Naive thymus-derived CD8-positive, alpha-beta T cell (primary cell): Measurements from ENCODE around the gene PDE1C. TPM values are rescaled to one million over a fixed set of nuclear protein-coding genes. Genes with fewer than 3 reads are reported as not detected.

Experiments used
- ATAC-seq, 2 donors: fragments of 150-1000 bp; cut with Tn5 transposase in 1 of 2; sonication (Bioruptor Pico), chemical (Tn5 transposase) in 1 of 2; 1 replicate in 1 of 2; 2 replicates in 1 of 2; pipeline ENCODE4 v1.10.0; 2021; ENCODE audit warnings: mild to moderate bottlenecking in 2 of 2, moderate library complexity in 2 of 2
- POLR2A ChIA-PET: fragments of 350-600 bp; sonication (Branson Sonifier 250); formaldehyde crosslinking; loops from one replicate; lab custom pipeline; 2021; ENCODE audit warnings: antibody characterized with exemption; lab: Charles Lee
- DNase-seq, 10 donors: peaks; one replicate each; pipeline versions ENCODE4 v3.0.0 to v3.0.0-alpha.2; 2020 to 2022
- H3K27ac Mint-ChIP-seq, 10 donors: one replicate each; pipeline ENCODE4 v1.8.0; 2020 to 2022; ENCODE audit warnings: mild to moderate bottlenecking in 10 of 10, mixed read lengths in 10 of 10, moderate library complexity in 4 of 10, inconsistent platforms in 1 of 10
- H3K27me3 Mint-ChIP-seq, 5 donors: one replicate each; pipeline ENCODE4 v1.8.0; 2021 to 2022; ENCODE audit warnings: mixed read lengths in 5 of 5
- H3K36me3 Mint-ChIP-seq, 3 donors: one replicate each; pipeline ENCODE4 v1.8.0; 2020 to 2022; ENCODE audit warnings: mixed read lengths in 3 of 3, mild to moderate bottlenecking in 2 of 3, inconsistent platforms in 1 of 3
- H3K4me1 Mint-ChIP-seq, 4 donors: one replicate each; pipeline ENCODE4 v1.8.0; 2021 to 2022; ENCODE audit warnings: mixed read lengths in 4 of 4
- H3K4me3 Mint-ChIP-seq, 10 donors: one replicate each; pipeline ENCODE4 v1.8.0; 2020 to 2022; ENCODE audit warnings: mild to moderate bottlenecking in 10 of 10, mixed read lengths in 10 of 10, moderate library complexity in 6 of 10, inconsistent platforms in 1 of 10
- H3K9me3 Mint-ChIP-seq, 9 donors: one replicate each; pipeline ENCODE4 v1.8.0; 2020 to 2022; ENCODE audit warnings: mixed read lengths in 9 of 9, mild to moderate bottlenecking in 3 of 9, inconsistent platforms in 1 of 9, moderate library complexity in 1 of 9
- polyA plus RNA-seq, 3 donors: library from polyadenylated mRNA; unstranded; fragments of 300-500 nt; fragmentation: Illumina TruSeq; gene quantifications; one replicate each; pipeline ENCODE4 v1.2.3, GENCODE V29; 2021
- total RNA-seq, 8 experiments: library from RNA in 2 of 8; stranded (reverse) in 2 of 8; gene quantifications; one replicate each; pipeline ENCODE4 v1.2.3 and lab custom pipeline; 2021 to 2026

The PDE1C gene
- total and polyA plus RNA-seq, 5 experiments from 2014 or later, result not detected

GRCh38 chr7:32001948-32002347 lies 68.3 kb downstream of the PDE1C start:
- no peak for ATAC-seq
- no peak overlapping the region for H3K4me3 Mint-ChIP-seq
- H3K4me1 Mint-ChIP-seq, result no peaks in the 10 kb centered on the region
- H3K36me3 Mint-ChIP-seq, result peaks cover 0 to 5% (median 0%) of the 10 kb centered on the region in 3 donors
- H3K9me3 Mint-ChIP-seq, result peaks cover 0 to 43% (median 15%) of the 10 kb centered on the region in 9 donors
- no peak overlapping the region for H3K27ac Mint-ChIP-seq
- POLR2A ChIA-PET, result no interaction called here
- peaks cover 0 to 1% (median 0%) of the 10 kb centered on the region in 5 donors for H3K27me3 Mint-ChIP-seq
- no peak for DNase-seq

DNA sequence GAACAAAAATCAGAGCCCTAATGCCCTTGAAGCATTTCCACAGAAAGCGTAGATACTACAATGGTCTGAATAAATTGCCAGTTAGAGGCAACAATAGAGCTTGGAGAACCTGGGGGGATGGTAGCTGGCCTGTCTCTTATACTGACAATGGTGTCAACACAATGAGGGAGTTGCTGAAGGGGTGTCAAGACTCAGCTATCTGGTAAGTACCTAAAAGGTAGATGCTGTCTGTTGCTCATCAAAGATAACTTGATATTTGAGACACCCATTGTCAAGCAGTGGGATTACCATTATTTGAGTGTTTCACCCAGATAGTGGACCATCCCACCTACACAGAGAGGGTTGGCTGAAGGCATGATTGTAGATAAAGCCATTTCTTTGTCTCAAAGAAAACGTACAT lies 72.8 kb downstream of the PDE1C start:
- Mint-ChIP-seq H3K4me1 (no peaks in the 10 kb centered on the region), H3K36me3 (peaks cover 0 to 4% (median 0%) of the 10 kb centered on the region in 3 donors), H3K4me3 (no peak overlapping the region), H3K9me3 (peaks cover 0 to 31% (median 16%) of the 10 kb centered on the region in 9 donors), H3K27ac (no peak overlapping the region), H3K27me3 (peaks cover 0 to 1% (median 0%) of the 10 kb centered on the region in 5 donors)
- ATAC-seq (no peak), DNase-seq (no peak)
- POLR2A ChIA-PET, result no interaction called here

GRCh38 chr7:31995134-31995533 lies 75.1 kb downstream of the PDE1C start:
- ATAC-seq (no peak), DNase-seq (no peak)
- no peak overlapping the region for H3K4me3 Mint-ChIP-seq
- POLR2A ChIA-PET, result no interaction called here
- peaks cover 0 to 12% (median 7%) of the 10 kb centered on the region in 9 donors for H3K9me3 Mint-ChIP-seq
- no peaks in the 10 kb centered on the region for H3K36me3 Mint-ChIP-seq
- no peak overlapping the region for H3K27ac Mint-ChIP-seq
- H3K4me1 Mint-ChIP-seq, result no peaks in the 10 kb centered on the region
- peaks cover 0 to 1% (median 0%) of the 10 kb centered on the region in 5 donors for H3K27me3 Mint-ChIP-seq

- H3K27me3 Mint-ChIP-seq, result no peaks in the 10 kb centered on the region
- POLR2A ChIA-PET, result no interaction called here
- H3K36me3 Mint-ChIP-seq, result no peaks in the 10 kb centered on the region
- peaks cover 0 to 7% (median 0%) of the 10 kb centered on the region in 9 donors for H3K9me3 Mint-ChIP-seq
- no peak overlapping the region for H3K27ac Mint-ChIP-seq
- no peak for DNase-seq
- no peaks in the 10 kb centered on the region for H3K4me1 Mint-ChIP-seq
- ATAC-seq, result no peak
- H3K4me3 Mint-ChIP-seq, result no peak overlapping the region
Measured at GRCh38 chr7:31991846-31992245, 78.4 kb downstream of the PDE1C start.

DNA sequence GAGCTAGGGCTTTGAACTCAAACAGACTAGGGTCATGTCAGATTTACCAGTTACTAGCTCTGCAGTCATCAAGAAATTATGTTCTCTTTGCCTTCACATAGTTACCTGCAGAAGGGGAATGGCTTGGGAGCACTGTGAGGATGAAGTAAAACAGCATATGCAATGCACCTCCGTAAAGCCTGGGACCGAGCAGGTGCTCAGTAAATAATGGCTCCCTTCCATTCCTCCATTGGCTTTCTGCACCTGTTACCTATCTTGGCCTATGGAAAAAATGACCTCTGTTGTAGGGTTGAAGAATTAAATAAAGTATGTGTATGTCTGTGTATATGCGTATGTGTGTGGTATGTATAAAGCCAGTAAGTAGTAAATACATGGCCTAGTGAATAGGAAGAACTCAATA lies 78.8 kb downstream of the PDE1C start:
- ATAC-seq, result no peak
- Mint-ChIP-seq H3K4me3 (no peak overlapping the region), H3K4me1 (no peaks in the 10 kb centered on the region), H3K9me3 (peaks cover 0 to 7% (median 2%) of the 10 kb centered on the region in 9 donors), H3K27ac (no peak overlapping the region), H3K27me3 (no peaks in the 10 kb centered on the region), H3K36me3 (no peaks in the 10 kb centered on the region)
- DNase-seq, result no peak
- POLR2A ChIA-PET, result no interaction called here

GRCh38 chr7:31986878-31987518 lies 83.2 kb downstream of the PDE1C start:
- ATAC-seq, result no peak
- POLR2A ChIA-PET, result no interaction called here
- H3K9me3 Mint-ChIP-seq, result peaks cover 0 to 21% (median 9%) of the 10 kb centered on the region in 9 donors
- peaks cover 0 to 6% (median 0%) of the 10 kb centered on the region in 3 donors for H3K36me3 Mint-ChIP-seq
- DNase-seq, result no peak
- no peak overlapping the region for H3K4me3 Mint-ChIP-seq
- H3K4me1 Mint-ChIP-seq, result no peaks in the 10 kb centered on the region
- no peak overlapping the region for H3K27ac Mint-ChIP-seq
- H3K27me3 Mint-ChIP-seq, result peaks cover 0 to 5% (median 0%) of the 10 kb centered on the region in 5 donors

DNA sequence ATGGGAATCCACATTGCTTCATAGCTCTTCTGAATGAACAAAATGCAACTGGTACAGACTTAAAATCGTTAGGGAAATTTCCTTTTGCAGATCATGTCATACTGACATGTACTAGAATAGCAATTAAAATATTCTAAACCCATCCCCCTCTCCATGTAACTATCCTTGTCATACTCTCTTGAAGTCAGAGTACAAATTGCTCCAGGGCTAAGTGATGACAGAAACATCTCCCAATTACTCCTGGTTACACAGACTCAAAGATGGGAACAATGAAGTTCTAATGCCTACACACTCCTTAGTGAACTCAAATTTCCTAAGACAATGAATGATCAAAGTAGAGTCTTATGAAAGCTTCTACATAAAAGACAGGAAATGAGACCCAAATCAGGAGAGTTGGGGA lies 87.2 kb downstream of the PDE1C start:
- peaks cover 0 to 5% (median 0%) of the 10 kb centered on the region in 5 donors for H3K27me3 Mint-ChIP-seq
- POLR2A ChIA-PET, result no interaction called here
- ATAC-seq (no peak), DNase-seq (no peak)
- peaks cover 0 to 6% (median 0%) of the 10 kb centered on the region in 3 donors for H3K36me3 Mint-ChIP-seq
- no peaks in the 10 kb centered on the region for H3K4me1 Mint-ChIP-seq
- H3K27ac Mint-ChIP-seq, result no peak overlapping the region
- H3K9me3 Mint-ChIP-seq, result peaks cover 0 to 21% (median 9%) of the 10 kb centered on the region in 9 donors
- no peak overlapping the region for H3K4me3 Mint-ChIP-seq

DNA sequence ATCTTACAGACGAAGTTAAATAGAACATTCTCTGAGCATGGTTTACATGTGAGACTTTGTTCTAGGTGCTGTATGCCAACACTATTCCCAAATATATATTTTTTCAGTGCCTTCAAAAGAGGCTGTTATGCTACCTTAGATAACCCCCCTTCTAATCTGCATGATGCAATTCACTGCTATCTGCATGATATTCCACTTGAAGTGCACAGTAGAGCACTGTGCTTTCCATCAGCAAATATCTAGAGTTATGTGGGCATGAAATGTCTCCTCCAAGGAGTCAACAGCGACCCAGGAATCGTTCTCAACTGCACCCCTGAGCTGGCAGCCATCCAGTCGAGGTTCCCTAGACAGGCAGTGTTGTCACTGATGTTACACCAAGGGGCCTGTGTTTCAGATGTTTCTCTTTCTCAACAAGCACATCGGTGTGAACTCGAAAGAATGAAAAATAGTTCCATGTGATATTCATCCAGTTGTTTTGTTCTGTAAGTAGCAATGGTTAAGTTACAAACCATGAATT lies 88.3 kb downstream of the PDE1C start:
- H3K4me3 Mint-ChIP-seq, result no peak overlapping the region
- peaks cover 0 to 6% (median 0%) of the 10 kb centered on the region in 3 donors for H3K36me3 Mint-ChIP-seq
- peaks cover 0 to 26% (median 12%) of the 10 kb centered on the region in 9 donors for H3K9me3 Mint-ChIP-seq
- peaks cover 0 to 5% (median 0%) of the 10 kb centered on the region in 5 donors for H3K27me3 Mint-ChIP-seq
- H3K4me1 Mint-ChIP-seq, result no peaks in the 10 kb centered on the region
- DNase-seq (no peak), ATAC-seq (no peak)
- POLR2A ChIA-PET, result no interaction called here
- no peak overlapping the region for H3K27ac Mint-ChIP-seq

- Mint-ChIP-seq H3K27ac (no peak overlapping the region), H3K27me3 (no peaks in the 10 kb centered on the region), H3K4me3 (no peak overlapping the region), H3K36me3 (no peaks in the 10 kb centered on the region), H3K9me3 (peaks cover 0 to 26% (median 13%) of the 10 kb centered on the region in 9 donors), H3K4me1 (no peaks in the 10 kb centered on the region)
- ATAC-seq, result no peak
- POLR2A ChIA-PET, result no interaction called here
- no peak for DNase-seq
Measured at GRCh38 chr7:31979690-31980330, 90.4 kb downstream of the PDE1C start.

DNA sequence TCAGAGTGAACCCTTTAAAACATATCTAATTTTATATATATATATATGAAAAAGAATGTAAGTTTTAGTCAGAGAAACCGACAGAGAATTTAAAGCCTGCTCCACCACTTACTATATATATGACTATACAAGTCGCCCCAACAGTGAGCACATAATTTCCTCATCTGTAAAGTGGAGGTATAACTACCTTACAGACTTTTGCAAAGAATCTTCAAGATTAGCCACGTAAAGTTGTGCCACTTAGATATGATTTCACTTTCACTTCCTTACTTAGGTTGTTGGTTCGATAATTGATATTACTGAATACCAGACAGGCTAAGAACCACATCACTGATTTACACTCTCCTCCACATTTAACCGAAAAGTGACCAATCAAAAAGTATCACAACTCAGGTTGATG lies 94.7 kb downstream of the PDE1C start:
- POLR2A ChIA-PET, result no interaction called here
- no peak for ATAC-seq
- H3K27ac Mint-ChIP-seq, result no peak overlapping the region

GRCh38 chr7:31974351-31974750 lies 95.9 kb downstream of the PDE1C start:
- Mint-ChIP-seq H3K27me3 (no peaks in the 10 kb centered on the region), H3K4me3 (no peak overlapping the region), H3K36me3 (no peaks in the 10 kb centered on the region), H3K9me3 (peaks cover 0 to 22% (median 12%) of the 10 kb centered on the region in 9 donors), H3K4me1 (no peaks in the 10 kb centered on the region), H3K27ac (no peak overlapping the region)
- POLR2A ChIA-PET, result no interaction called here
- no peak for ATAC-seq
- no peak for DNase-seq

More for the DNA sequence above, 94.7 kb downstream of the PDE1C start:
- Mint-ChIP-seq H3K4me3 (no peak overlapping the region), H3K9me3 (peaks cover 0 to 22% (median 12%) of the 10 kb centered on the region in 9 donors), H3K27me3 (no peaks in the 10 kb centered on the region), H3K4me1 (no peaks in the 10 kb centered on the region), H3K36me3 (no peaks in the 10 kb centered on the region)
- no peak for DNase-seq

DNA sequence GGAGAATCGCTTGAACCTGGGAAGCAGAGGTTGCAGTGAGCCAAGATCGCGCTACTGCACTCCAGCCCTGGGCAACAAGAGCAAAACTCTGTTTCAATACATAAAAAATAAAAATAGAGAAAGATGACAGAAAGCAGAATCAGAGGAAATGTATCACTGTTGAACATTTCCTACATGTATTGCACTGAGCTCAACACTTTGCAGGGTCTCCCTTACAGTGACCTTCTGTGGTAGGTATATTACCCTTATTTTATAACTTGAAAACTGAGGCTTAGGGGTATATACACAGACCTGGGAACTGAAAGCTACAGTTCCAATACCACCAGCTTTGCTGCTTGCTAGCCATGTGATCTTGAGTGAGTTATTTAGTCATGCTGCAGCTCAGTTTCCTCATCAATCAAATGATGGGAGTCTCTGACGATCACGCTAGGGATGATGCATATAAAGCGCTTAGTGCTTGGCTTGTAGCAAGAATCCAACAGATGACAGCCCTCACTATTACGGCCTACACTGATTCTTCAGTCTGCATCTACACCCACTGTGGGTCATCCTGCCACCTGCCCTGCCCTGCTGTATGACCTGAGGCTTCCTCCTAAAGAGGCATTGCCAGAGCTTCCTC lies 99.0 kb downstream of the PDE1C start:
- H3K27ac Mint-ChIP-seq, result no peak overlapping the region
- H3K9me3 Mint-ChIP-seq, result peaks cover 0 to 20% (median 8%) of the 10 kb centered on the region in 9 donors
- H3K27me3 Mint-ChIP-seq, result no peaks in the 10 kb centered on the region
- DNase-seq, result no peak
- POLR2A ChIA-PET, result no interaction called here
- no peak overlapping the region for H3K4me3 Mint-ChIP-seq
- ATAC-seq, result no peak
- no peaks in the 10 kb centered on the region for H3K36me3 Mint-ChIP-seq
- H3K4me1 Mint-ChIP-seq, result no peaks in the 10 kb centered on the region

- H3K36me3 Mint-ChIP-seq, result no peaks in the 10 kb centered on the region
- no peaks in the 10 kb centered on the region for H3K4me1 Mint-ChIP-seq
- no peak for ATAC-seq
- no peak overlapping the region for H3K27ac Mint-ChIP-seq
- H3K4me3 Mint-ChIP-seq, result no peak overlapping the region
- POLR2A ChIA-PET, result no interaction called here
- no peaks in the 10 kb centered on the region for H3K27me3 Mint-ChIP-seq
- H3K9me3 Mint-ChIP-seq, result peaks cover 0 to 25% (median 7%) of the 10 kb centered on the region in 9 donors
- no peak for DNase-seq
Measured at GRCh38 chr7:31970501-31970900, 99.7 kb downstream of the PDE1C start.
